ENCODE results near the gene LYRM4. TPM values are rescaled to one million over a fixed set of nuclear protein-coding genes. Genes with fewer than 3 reads are reported as not detected.

Gene LYRM4
- total RNA-seq, 1 experiment from 2014 or later: 36.5 TPM

DNA sequence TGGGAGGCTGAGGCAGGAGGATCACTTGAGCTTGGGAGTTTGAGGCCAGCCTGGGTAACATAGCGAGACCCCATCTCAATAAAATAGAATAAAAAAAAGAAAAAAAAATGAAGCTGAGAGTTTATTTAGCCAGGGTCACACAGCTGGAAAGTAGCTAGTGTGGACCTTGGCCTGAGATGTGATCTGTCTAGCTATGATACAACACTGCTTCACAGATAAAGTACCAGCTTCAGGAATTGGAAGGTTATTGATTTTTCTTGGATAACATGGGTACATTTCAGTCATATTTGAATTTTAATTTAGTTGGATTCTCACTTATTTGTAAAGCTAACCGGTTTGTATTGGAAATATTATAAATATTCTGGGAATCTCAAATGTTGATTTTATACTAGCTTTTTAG is 5.7 kb upstream of the LYRM4 start:
- H3K27ac ChIP-seq: no peak overlapping the region
- H3K36me3 ChIP-seq: no peaks in the 10 kb centered on the region
- H3K27me3 ChIP-seq: no peaks in the 10 kb centered on the region
- DNase-seq: no peak
- H3K4me3 ChIP-seq: no peak overlapping the region
- H3K4me1 ChIP-seq: no peaks in the 10 kb centered on the region
- no peaks in the 10 kb centered on the region for H3K9me3 ChIP-seq (replicated peaks)

DNA sequence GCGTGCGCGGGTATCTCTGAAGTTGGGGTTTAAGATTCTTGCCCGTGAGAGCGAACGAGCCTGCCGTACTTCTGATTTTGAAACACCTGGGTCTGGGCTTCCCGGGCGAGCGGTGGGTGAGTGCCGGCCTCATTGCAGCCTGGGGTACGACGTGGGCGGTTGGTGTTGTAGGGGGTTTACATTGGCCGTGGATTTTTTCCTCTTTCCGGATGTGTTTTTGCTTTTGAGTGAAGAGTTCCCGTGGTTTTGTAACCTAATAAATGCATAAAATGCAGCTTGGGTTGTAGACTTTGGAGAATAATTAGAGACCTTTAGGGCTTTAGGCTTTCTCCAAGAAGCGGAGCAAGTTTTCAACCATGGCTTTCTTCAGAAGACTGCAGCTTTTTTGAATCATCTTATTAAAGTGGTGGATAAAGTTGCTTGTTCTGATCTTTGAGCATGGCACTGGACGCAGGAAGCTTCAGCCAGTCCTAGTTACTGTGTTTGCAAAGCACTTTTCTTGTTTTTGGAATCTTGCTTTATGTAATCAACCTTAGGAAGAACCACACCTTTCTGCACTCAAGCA is 877 bp upstream of the LYRM4 start:
- peak in 1 of 2 experiments; percentile 7 for DNase-seq
- H3K27ac ChIP-seq: peak overlapping the region; percentile 99

DNA sequence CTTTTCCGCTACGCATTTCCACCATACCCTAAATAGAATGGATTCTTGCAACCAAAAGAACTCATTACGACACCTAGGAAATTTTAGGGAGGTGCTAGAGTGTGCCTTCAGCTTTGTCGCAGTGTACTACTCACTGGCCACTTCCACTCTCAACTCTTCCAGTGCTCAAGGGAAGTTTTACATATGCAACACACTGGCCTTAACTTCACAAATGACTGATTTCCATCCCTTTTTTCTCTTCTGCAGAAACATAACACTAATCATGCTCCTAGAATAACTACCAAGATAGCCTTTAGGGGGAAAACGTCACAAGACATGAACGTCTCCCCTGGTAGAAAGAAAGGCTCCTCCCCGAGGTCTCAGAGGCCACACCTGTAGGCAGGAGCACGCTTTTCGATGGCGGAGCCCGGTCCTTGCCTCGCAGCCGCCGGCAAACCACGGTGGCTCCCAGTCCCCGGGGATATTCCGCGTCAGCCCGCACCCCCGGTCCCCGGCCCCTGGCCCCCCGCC is 584 bp downstream of the LYRM4 start:
- H3K27ac ChIP-seq: peak overlapping the region; percentile 41; the same call in 1 of the 2 replicates
- no peaks in the 10 kb centered on the region for H3K27me3 ChIP-seq
- peak overlapping the region; percentile 96 for H3K4me3 ChIP-seq
- H3K36me3 ChIP-seq: peaks cover 4% of the 10 kb centered on the region; the same call in 1 of the 2 replicates
- peak; percentile 53 to 55 for DNase-seq
- no peaks in the 10 kb centered on the region for H3K4me1 ChIP-seq
- no peaks in the 10 kb centered on the region for H3K9me3 ChIP-seq (replicated peaks)

More for the DNA sequence above, 877 bp upstream of the LYRM4 start:
- Histone ChIP-seq H3K27me3 (no peaks in the 10 kb centered on the region), H3K4me3 (peak overlapping the region; percentile 96), H3K4me1 (no peaks in the 10 kb centered on the region), H3K9me3 (replicated peaks) (no peaks in the 10 kb centered on the region), H3K36me3 (peaks cover 4% of the 10 kb centered on the region; the same call in 1 of the 2 replicates)

DNA sequence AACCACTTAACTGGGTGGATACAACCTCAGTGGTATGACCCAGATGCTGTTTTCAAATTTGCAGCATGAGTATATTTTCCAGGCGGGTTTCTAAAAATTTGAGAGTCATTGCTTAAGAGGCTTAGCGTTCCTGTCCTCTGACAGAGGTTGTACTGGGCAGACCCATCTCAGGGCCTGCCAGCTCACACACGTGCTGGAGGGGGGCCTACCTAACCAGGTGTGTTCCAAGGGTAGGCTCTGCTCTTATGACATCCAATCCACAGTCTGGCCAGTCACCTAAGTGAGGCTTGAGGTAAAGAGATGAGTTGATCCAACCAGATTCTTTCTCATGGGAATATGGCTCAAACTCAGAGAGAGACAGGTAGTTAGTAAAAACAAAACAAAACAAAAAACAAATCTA is 1.3 kb downstream of the LYRM4 start:
- H3K36me3 ChIP-seq: peaks cover 4% of the 10 kb centered on the region; the same call in 1 of the 2 replicates
- no peaks in the 10 kb centered on the region for H3K9me3 ChIP-seq (replicated peaks)
- no peaks in the 10 kb centered on the region for H3K4me1 ChIP-seq
- H3K27ac ChIP-seq: no peak overlapping the region; the same call in 1 of the 2 replicates
- DNase-seq: no peak
- H3K4me3 ChIP-seq: peak overlapping the region; percentile 96; the same call in 1 of the 2 replicates
- H3K27me3 ChIP-seq: no peaks in the 10 kb centered on the region

DNA sequence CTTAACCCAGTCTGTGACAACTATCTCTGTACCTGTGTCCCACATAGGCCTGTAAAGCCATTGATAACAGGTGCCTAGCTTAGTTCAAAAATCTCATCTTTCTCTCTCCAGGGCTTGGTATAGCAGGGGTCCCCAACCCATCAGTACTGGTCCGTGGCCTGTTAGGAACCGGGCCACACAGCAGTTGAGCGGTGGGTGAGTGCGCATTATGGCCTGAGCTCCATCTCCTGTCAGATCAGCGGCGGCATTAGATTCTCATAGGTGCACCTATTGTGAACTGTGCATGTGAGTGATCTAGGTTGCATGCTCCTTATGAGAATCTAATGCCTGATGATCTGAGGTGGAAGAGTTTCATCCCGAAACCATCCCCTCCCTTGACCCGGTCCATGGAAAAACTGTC is 3.4 kb downstream of the LYRM4 start:
- H3K4me1 ChIP-seq: no peaks in the 10 kb centered on the region
- peaks cover 8% of the 10 kb centered on the region for H3K36me3 ChIP-seq
- no peak overlapping the region for H3K4me3 ChIP-seq
- H3K9me3 ChIP-seq (replicated peaks): no peaks in the 10 kb centered on the region
- H3K27me3 ChIP-seq: no peaks in the 10 kb centered on the region
- no peak for DNase-seq
- H3K27ac ChIP-seq: no peak overlapping the region

DNA sequence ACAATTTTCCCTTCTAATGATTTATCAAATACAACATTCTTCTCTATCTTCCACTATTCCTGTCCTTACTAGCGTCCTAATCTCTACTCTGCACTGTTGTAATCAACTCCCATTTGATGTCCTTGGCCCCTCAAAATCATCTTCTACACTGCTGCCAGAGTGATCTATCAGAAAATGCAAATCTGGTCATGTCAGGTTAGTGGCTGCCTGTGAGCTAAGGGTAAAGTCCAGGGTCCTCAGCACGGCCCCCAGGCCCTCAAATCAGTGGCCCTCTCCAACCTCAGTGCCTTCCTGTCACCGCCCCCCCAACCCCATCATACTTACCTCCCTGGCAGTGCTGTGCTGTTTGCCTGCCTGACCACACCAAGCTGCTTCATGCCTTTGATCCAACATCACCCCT is 3.8 kb downstream of the LYRM4 start:
- Histone ChIP-seq H3K4me1 (no peaks in the 10 kb centered on the region), H3K27me3 (no peaks in the 10 kb centered on the region), H3K27ac (no peak overlapping the region), H3K4me3 (no peak overlapping the region), H3K36me3 (peaks cover 8% of the 10 kb centered on the region), H3K9me3 (replicated peaks) (no peaks in the 10 kb centered on the region)
- no peak for DNase-seq

DNA sequence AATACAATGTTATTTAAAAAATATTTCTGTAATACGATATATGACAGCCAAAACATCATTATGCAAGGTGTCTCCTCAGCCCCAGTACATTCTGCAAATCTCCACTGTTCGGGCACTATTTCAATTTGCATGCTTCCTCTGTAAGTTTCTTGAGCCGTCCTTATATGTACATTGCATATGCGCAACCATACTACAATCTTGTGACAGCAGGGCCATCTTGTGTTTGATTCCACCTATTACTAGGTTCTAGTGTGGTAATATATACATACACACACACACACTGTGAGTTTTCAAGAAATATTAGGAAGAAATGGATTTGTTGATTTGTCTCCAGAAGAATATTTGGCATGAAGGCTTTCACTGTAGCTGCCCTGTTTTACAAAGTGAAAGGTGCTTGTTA is 9.8 kb downstream of the LYRM4 start:
- H3K4me1 ChIP-seq: peaks cover 26% of the 10 kb centered on the region
- no peaks in the 10 kb centered on the region for H3K27me3 ChIP-seq
- H3K9me3 ChIP-seq (replicated peaks): no peaks in the 10 kb centered on the region
- peaks cover 4% of the 10 kb centered on the region for H3K36me3 ChIP-seq
- H3K4me3 ChIP-seq: no peak overlapping the region
- no peak overlapping the region for H3K27ac ChIP-seq
- DNase-seq: no peak

DNA sequence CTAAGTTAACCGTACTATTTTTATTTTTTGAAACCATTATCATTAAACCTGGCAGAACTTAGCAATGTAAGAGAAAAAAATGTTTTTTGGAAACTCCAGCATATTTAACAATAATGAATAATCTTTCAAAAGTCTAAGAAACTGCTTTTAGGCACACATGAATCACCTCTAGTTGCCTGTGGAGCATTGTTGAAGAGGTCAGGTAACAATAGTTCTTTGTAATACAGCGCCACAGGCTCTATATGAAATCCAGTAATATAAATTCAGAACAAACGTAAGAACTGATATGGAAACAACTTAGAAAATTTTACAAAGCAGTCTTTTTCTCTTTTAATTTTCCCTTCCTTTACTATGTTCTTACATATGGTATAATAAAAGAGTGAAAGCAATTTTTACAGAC is 10.3 kb downstream of the LYRM4 start:
- H3K36me3 ChIP-seq: peaks cover 4% of the 10 kb centered on the region
- H3K4me3 ChIP-seq: no peak overlapping the region
- no peak for DNase-seq
- H3K27me3 ChIP-seq: no peaks in the 10 kb centered on the region
- H3K4me1 ChIP-seq: peaks cover 27% of the 10 kb centered on the region
- H3K27ac ChIP-seq: no peak overlapping the region
- no peaks in the 10 kb centered on the region for H3K9me3 ChIP-seq (replicated peaks)

DNA sequence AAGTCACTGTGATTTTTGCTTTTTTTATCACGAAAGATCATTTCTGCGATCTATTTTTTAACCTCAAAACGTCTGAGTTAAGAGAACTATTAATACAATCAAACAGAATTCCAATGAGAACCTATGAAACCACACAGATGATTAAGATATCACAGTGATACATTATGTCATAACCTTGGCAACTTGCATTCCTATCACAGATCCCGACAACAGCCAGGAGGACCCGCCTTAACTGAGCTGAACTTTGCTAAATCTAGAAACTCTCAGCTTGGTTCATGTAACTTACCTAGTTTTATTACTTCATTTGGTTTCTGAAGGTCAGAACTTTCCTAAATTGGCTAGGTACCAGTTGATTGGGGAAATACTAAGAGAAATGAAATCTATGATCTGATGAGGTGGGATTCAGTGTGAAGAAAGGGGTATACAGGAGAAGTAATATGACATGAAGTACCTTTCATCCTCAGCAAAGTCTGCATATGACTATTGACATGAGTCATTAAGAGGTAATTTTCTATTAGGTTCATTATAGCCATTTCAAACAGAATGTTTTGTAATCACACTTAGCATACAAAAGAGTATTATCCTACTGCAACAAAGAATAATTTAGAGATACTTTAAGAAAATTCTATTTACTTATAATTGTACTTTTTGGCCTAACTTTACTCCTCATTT is 11.2 kb downstream of the LYRM4 start:
- DNase-seq: no peak
- no peaks in the 10 kb centered on the region for H3K27me3 ChIP-seq
- H3K27ac ChIP-seq: no peak overlapping the region
- no peak overlapping the region for H3K4me3 ChIP-seq
- no peaks in the 10 kb centered on the region for H3K9me3 ChIP-seq (replicated peaks)
- H3K4me1 ChIP-seq: peaks cover 27% of the 10 kb centered on the region
- peaks cover 4% of the 10 kb centered on the region for H3K36me3 ChIP-seq

DNA sequence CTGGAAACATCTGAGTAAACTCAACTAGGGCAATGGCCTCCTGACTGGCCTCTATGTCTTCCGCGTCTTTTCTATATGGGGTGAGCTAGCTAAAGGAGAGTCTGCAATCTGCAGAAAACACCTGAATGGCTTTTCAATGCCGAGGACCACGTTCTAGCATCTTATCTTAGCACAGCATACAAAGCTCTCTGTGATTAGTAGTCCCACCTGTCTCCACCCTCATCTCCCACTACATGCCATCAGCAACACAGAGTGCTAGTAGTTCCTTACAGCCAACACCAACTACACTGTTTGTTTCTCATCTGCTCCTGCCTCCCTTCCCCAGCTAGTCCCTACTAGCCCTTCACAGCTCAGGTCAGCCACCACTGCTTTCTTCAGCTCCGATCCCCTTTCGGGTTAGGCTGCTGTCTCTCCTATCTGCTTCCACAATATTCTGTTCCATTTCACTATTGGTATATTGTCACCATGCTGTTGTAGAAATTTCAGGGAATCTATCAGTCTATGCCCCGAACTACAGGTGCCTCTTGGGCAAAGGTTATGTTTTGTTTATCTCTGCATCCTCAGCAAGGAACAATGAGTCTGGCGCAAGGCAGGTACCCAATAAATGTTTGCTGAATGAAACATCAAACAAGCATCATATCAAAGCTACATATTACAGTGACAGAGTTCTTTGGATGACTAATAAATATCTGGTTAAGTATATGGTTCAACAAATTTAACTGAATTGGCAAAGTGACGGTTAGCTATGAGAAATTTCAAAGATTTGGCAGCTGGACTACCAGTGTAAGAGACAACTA is 12.2 kb downstream of the LYRM4 start:
- H3K9me3 ChIP-seq (replicated peaks): no peaks in the 10 kb centered on the region
- no peak for DNase-seq
- H3K4me1 ChIP-seq: peaks cover 27% of the 10 kb centered on the region
- H3K27me3 ChIP-seq: no peaks in the 10 kb centered on the region
- H3K4me3 ChIP-seq: no peak overlapping the region
- peak overlapping the region; percentile 86; the same call in 1 of the 2 replicates for H3K27ac ChIP-seq
- peaks cover 4% of the 10 kb centered on the region for H3K36me3 ChIP-seq

DNA sequence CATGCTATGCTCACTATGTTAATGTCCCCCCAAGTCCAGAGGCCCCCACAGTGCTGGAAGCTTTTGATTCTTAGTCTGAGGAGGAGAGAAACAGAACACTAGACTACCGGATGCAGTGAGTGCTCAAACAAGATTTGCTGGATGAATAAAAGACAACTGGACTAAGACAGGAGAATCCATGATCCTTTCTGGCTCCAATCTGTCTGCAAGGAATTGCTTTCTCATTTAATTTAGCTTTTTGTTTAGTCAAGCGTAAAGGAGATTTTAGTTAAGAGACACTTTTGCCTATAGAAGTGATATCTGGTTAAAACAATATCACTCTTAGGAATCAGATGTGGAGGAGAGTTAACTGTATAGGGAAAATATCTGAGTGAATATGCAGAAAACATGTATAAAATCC is 13.5 kb downstream of the LYRM4 start:
- Histone ChIP-seq H3K27ac (peak overlapping the region; percentile 86), H3K9me3 (replicated peaks) (no peaks in the 10 kb centered on the region), H3K4me3 (no peak overlapping the region), H3K27me3 (no peaks in the 10 kb centered on the region), H3K36me3 (no peaks in the 10 kb centered on the region; the same call in 1 of the 2 replicates), H3K4me1 (peaks cover 27% of the 10 kb centered on the region)
- no peak for DNase-seq

DNA sequence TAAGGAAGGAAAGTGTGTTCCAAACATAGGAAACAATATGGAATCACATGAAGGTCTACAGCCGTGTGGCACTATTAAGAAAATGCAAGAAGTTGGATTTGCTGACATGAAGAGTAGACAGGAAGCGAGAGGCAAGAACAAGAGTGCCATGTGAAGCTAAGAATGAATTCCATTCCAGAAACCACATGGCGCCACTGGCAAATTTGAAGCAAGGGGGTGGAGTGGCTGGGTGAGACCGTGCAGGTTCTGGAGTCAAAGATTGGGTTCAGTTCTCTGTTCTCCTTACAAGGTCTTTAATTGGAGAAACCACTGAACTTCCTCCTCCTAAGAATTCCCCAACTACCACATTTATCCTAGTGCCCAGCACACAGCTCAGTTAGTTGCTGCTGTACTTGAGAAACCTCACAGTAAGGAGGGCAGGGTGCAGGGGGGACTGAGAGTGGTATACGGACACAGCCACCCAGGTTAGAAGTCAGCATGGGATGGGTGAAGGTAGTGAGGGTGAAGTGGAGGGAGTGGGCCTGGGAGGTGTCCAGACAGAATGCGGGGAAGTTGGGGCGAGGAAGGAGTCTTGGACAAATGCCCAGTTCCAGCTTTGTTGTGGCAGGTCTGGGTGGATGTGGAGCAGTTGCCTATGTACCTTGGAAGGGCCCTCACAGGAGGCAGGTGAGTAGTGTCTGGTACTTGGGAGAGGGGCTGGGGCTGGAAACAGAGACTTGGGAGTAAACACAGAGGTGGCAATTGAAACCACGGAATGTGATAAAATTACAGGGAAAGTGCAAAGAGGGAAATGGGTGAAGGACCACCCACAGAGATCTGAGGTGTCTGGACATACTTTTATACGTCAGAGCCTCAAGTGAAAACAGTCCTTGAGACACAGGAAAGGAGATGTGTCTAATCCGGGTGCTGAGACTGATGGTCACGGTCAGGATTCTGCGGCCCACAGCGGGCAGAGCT is 14.3 kb downstream of the LYRM4 start:
- H3K4me1 ChIP-seq: peaks cover 27% of the 10 kb centered on the region
- peak overlapping the region; percentile 86 for H3K27ac ChIP-seq
- H3K9me3 ChIP-seq (replicated peaks): no peaks in the 10 kb centered on the region
- DNase-seq: peak; percentile 77 to 85
- H3K36me3 ChIP-seq: no peaks in the 10 kb centered on the region; the same call in 1 of the 2 replicates
- no peaks in the 10 kb centered on the region for H3K27me3 ChIP-seq
- no peak overlapping the region for H3K4me3 ChIP-seq

DNA sequence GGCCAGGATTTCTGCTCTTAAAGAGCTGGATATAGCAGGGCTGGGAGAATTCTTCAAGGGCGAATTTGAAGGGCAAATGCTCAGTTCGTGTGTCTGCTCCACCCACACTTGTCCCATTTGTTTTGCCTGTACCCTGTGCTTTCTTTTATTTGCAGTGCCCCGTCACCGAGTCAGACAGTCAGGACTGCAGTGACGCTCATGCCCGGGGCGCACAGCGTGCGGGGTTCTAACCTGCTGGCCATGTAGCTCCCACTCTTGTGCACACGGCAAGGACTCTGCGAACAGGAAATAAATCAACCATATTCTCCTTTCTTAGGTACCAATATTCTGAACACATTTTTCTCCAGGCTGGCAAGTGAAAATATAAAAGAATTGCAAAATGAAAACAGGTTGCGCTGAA is 17.7 kb downstream of the LYRM4 start:
- no peak for DNase-seq
- Histone ChIP-seq H3K27ac (no peak overlapping the region), H3K4me1 (peaks cover 20% of the 10 kb centered on the region), H3K36me3 (no peaks in the 10 kb centered on the region), H3K4me3 (no peak overlapping the region), H3K27me3 (no peaks in the 10 kb centered on the region), H3K9me3 (replicated peaks) (no peaks in the 10 kb centered on the region)

DNA sequence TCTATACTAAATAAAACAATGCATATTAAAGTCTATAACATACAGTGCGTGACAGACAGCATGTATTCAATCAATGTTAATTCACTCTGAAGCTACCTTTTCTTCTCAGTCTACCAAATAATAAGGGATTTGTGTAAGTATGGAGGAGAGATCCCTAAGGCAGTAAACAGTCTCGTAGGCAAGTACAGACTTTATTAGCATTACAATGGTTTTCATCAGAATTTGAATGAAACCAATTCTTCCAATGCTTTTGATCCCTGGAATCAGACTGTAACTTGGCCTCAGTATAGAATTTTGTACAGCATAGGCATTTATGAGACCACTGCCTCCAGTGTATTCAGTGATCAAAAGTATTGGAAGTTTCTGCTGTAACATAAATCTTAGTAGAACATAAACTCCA is 19.5 kb downstream of the LYRM4 start:
- no peak for DNase-seq
- H3K36me3 ChIP-seq: no peaks in the 10 kb centered on the region
- H3K4me1 ChIP-seq: peaks cover 5% of the 10 kb centered on the region
- no peak overlapping the region for H3K27ac ChIP-seq
- H3K9me3 ChIP-seq (replicated peaks): no peaks in the 10 kb centered on the region
- H3K4me3 ChIP-seq: no peak overlapping the region
- no peaks in the 10 kb centered on the region for H3K27me3 ChIP-seq
